ENCODE measurements around the gene ZSCAN5A.

GRCh38 chr19:56319991-56320390 is 5.4 kb upstream of the ZSCAN5A start:
- TF ChIP-seq CTCF (conservative IDR thresholded peaks at IDR 0.05; ENCODE audit: low read length) (no peak), EZH2phosphoT487 (IDR thresholded peaks at IDR 0.05; ENCODE audit: borderline replicate concordance, low read depth, low read length) (no peak)

Data from OCI-LY7 (cell line).